ENCODE results near the gene RAB3C.
"Not testable (repeated sequence)": the region's sequence is repeated elsewhere in the genome, so short reads cannot be mapped to it uniquely, and the experiment has no call there.

RAB3C gene

DNA sequence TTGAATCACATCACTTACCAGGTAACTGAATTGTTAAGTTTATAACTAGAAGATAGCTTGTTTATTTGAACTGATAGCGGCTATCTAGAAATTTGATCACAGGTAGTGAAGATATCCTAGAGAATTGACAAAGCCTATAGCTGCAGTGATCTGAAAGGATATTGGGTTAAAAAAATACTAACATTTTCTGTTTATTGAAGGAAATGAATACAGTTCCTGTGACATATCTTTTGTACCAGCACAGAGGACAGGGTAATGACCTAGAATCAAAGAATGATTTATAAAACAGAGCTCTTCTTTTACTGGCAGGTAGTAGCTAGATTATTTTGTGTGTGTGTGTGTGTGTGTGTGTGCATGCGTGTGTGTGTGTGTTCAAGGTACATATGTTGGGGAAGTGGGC, 94.8 kb downstream of the RAB3C start:
- no peak for FAIRE-seq
- no peak for TF ChIP-seq POLR2A (IDR thresholded peaks at IDR 0.05; ENCODE audit: low read depth, low read length)

DNA sequence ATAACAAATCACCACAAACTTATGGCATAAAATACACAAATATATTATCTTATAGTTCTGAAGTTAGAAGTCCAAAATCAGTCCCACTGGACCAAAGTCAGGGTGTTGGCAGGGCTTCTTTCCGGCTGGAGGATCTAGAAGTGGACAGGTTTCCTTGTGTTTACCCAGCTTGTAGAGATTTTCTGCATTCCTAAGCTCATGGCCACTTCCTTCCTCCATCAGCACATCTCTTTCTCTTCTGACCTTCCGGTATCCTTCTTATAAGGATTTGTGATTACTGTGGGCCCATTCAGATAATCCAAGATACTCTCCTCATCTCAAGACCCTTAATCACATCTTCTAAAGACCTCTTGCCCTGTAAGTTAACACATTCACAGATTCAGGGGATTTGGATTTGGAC, 97.6 kb downstream of the RAB3C start:
- DNase-seq (ENCODE audit: insufficient read length, low spot score) (no peak), FAIRE-seq (no peak)
- no peak for TF ChIP-seq POLR2A (IDR thresholded peaks at IDR 0.05; ENCODE audit: low read depth, low read length)

More for the DNA sequence above, 94.8 kb downstream of the RAB3C start:
- DNase-seq (ENCODE audit: insufficient read length, low spot score): no peak

DNA sequence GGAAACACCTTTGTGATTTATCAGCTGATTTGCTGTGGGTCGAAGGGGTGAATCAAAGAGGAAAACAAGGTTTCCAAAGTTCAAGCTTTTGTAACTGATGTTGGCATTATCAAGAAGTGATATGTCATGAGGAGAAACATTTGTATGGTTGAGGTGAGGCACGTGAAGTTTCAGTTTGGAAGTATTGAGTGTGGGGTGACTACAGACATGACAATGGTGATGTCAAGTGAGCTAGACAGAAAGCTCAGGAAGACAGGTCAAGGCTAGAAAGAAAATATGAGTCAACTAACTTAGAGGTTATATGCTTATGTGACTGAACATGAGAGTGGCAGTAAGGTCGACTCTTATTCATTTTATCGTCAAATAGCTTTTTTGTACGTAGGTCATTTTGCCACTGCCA, 99.1 kb downstream of the RAB3C start:
- DNase-seq (ENCODE audit: insufficient read length, low spot score) (no peak), FAIRE-seq (no peak)
- no peak for TF ChIP-seq POLR2A (IDR thresholded peaks at IDR 0.05; ENCODE audit: low read depth, low read length)

DNA sequence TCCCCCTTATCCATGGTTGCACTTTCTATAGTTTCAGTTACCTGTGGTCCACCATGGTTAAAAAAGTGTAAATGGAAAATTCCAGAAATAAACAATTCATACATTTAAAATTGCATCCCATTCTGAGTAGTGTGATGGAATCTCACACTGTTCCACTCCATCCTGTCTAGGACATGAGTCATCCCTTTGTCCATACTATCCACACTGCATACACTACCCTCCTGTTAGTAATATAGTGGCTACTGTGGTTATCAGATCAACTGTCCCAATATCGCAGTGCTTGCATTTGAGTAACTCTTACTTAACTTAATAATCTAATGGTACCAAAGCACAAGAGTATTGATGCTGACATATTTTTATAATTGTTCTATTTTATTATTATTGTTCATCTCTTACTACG, 100.7 kb downstream of the RAB3C start:
- TF ChIP-seq POLR2A (IDR thresholded peaks at IDR 0.05; ENCODE audit: low read depth, low read length): no peak
- FAIRE-seq (no peak), DNase-seq (ENCODE audit: insufficient read length, low spot score) (no peak)

DNA sequence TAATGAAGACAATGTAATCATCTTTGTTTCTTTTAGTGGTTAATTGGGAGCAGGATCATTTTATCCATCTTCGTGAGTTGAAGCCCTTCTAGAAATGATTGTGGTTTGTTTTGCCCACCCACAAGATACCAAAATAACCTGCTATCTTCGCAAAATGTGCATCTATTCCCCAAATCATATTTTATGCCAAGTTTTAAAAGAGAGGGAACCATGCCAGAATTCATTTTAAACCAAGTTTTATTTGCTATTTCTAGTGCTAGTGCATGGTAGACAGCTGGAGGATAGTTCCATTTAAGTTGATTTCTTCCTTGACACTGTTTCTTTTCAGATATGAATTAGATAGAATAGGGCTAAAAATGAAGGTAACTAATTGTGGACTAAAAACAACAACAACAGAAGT, 104.2 kb downstream of the RAB3C start:
- DNase-seq (ENCODE audit: insufficient read length, low spot score): no peak
- no peak for TF ChIP-seq POLR2A (IDR thresholded peaks at IDR 0.05; ENCODE audit: low read depth, low read length)
- no peak for FAIRE-seq

DNA sequence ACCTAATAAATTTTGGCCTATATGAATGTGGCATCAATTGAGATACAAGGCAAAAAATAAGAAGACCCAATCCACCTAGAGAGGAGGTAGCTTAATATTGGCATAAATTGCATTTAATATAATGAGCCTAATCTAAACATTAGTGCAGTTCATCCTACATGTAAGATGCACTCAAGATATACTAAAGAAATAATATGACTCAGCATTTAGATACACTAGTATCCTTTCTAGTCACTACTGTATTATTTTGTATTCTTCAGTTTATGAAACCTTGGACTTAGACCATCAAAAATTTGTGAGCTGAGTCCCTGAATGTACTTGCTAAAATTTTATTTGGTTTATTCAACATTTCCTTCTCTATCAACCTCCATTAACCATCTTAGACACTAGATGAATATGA, 104.7 kb downstream of the RAB3C start:
- TF ChIP-seq POLR2A (IDR thresholded peaks at IDR 0.05; ENCODE audit: low read depth, low read length): no peak
- DNase-seq (ENCODE audit: insufficient read length, low spot score): no peak
- no peak for FAIRE-seq

DNA sequence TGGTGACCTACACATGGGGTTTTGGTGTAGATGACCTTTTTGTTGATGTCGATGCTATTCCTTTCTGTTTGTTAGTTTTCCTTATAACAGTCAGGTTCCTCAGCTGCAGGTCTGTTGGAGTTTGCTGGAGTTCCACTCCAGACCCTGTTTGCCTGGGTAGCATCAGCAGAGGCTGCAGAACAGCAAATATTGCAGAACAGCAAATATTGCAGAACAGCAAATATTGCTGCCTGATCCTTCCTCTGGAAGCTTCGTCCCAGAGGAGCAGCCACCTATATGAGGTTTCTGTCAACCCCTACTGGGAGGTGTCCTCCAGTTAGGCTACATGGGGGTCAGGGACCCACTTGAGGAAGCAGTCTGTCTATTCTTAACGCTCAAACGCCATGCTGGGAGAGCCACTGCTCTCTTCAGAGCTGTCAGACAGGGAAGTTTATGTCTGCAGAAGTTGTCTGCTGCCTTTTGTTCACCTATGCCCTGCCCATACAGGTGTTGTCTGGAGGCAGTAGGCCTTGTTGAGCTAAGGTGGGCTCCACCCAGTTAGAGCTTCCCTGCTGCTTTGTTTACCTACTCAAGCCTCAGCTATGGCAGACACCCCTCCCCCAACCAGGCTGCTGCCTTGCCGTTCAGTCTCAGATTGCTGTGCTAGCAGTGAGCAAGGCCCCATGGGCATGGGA, 116.3 kb downstream of the RAB3C start:
- DNase-seq (ENCODE audit: insufficient read length, low spot score); FAIRE-seq: not testable (repeated sequence)

DNA sequence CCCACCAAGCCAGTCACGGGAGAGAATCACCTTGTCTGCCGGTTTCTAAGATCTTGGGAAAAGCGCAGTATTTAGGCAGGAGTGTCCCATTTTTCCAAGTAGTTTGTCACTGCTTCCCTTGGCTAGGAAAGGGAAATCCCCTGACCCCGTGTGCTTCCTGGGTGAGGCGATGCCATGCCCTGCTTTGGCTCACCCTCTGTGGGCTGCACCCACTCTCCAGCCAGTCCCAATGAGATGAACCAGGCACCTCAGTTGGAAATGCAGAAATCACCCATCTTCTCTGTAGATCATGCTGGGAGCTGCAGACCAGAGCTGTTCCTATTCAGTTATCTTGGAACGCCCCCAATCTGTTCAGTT, 116.9 kb downstream of the RAB3C start:
- DNase-seq (ENCODE audit: insufficient read length, low spot score): no peak
- TF ChIP-seq POLR2A (IDR thresholded peaks at IDR 0.05; ENCODE audit: low read depth, low read length): no peak
- no peak for FAIRE-seq

DNA sequence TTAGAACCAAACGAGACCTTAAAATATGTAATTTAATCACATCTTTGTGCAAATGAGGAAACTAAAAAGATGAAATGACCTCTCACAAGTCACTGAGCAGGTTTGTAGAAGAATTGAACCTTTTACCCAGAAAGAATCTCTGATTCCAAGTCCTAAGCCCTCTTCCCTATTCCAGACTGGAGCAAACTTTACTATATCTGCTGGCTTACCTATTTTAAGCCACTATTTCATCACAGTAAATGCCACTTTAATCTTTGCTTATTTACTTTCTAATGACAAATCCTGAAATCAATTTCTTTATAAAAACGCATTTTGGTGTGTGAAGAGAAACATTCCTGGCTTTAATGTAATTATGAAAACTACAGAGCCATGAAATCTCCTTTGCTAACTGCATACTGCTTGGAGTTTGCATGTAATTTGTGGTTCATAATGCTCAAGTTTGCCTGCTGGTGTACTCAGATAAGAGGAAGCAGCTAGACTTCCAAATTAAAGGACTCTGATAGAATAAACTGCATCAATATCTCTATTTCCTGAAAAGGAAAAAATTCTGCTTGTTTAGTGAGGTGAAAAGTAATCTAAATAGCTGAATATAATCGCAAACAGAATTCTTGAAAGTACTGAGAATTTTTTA, 121.2 kb downstream of the RAB3C start:
- no peak for DNase-seq (ENCODE audit: insufficient read length, low spot score)
- no peak for TF ChIP-seq POLR2A (IDR thresholded peaks at IDR 0.05; ENCODE audit: low read depth, low read length)

DNA sequence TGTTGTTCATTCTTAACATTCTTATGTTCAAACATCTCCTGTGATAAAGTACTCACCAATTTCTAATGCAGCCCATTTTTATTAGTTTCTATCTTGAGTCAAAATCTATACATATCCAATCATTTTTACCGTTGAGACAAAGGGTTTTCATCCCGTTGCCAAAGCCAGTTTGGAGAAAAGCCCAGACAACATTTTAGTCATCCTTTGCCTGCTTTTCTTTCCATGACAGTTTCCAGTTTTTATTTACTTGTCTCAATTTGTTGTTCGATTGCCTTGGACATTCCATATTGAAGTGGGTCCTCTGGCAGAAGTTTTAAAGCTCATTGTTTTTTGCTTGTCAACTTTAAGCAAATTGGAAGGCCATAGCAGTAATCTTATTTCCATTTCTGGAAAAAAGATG, 123.9 kb downstream of the RAB3C start:
- DNase-seq (ENCODE audit: insufficient read length, low spot score): no peak
- no peak for FAIRE-seq
- TF ChIP-seq POLR2A (IDR thresholded peaks at IDR 0.05; ENCODE audit: low read depth, low read length): no peak

More for the DNA sequence above, 121.2 kb downstream of the RAB3C start:
- FAIRE-seq: no peak

DNA sequence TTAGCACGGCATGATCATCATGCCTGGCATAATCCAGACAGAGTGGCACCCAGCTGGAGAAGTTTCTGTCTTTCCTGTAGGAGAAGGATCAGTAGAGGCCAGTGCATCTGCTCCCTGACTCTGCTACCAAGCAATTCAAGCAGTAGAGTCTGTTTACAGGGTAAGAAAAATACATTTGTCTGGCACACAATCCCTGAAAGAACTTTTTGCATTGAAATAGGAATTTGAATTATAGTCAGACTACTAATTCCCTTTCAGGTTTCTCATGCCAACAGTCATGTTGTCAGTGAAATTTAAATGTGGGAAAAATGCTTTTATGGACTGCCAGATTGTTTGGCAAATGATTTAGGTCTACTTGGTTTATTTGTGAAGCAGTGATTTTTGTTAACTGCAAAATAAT, 125.6 kb downstream of the RAB3C start:
- no peak for FAIRE-seq
- no peak for TF ChIP-seq POLR2A (IDR thresholded peaks at IDR 0.05; ENCODE audit: low read depth, low read length)

DNA sequence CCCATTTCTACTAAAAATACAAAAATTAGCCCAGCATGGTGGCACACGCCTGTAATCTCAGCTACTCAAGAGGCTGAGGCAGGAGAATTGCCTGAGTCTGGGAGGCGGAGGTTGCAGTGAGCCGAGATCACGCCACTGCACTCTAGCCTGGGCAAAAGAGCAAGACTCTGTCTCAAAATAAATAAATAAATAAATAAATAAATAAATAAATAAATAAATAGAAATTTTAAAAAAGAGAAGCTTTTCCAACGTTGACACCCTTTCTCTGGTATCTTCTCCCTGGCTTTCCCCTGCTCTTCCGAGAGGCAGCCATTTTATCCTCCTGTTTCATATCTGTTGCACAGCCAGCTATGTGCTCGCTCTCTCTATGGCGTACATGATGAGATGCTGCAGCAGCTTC, 127.5 kb downstream of the RAB3C start:
- not testable (repeated sequence) for FAIRE-seq; DNase-seq (ENCODE audit: insufficient read length, low spot score)

More for the DNA sequence above, 125.6 kb downstream of the RAB3C start:
- DNase-seq (ENCODE audit: insufficient read length, low spot score): no peak

DNA sequence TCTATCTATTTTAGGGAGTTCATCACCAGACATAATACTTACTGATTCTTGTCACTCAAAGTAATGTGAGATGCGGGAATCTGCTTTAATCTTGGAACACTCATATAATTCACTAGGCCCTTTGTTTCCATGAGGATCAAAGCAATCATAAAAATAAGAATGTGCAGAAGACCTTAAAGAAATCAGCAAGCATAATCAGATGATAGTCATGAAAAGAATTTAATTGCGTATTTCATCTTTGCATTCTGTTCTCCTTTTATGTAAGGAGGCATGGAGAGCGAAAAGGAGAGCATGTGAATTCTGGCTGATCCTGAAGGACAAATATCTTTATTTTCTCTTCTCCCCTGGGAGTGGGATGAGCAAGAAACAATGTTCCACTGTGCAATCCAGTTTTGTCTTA, 128.0 kb downstream of the RAB3C start:
- no peak for FAIRE-seq

DNA sequence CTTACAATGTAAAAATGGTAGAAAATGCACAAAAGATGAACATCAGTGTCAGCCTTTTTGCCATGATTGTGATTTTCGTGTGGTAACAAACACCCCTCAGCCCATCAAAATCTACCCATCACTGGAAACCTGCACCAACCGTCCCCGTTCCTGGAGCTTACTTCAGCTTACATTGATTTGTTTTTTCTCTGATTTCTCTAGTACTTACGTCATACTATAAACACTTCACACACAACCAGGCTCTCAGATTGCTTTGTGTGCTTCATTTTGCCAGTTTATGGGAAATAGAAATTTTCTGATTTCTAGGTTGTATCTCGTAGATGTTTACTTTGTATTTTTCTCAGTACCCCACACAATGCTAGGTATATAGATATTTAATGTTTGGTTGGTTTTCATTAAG, 129.1 kb downstream of the RAB3C start:
- TF ChIP-seq POLR2A (IDR thresholded peaks at IDR 0.05; ENCODE audit: low read depth, low read length): no peak
- no peak for DNase-seq (ENCODE audit: insufficient read length, low spot score)
- no peak for FAIRE-seq

More for the DNA sequence above, 128.0 kb downstream of the RAB3C start:
- TF ChIP-seq POLR2A (IDR thresholded peaks at IDR 0.05; ENCODE audit: low read depth, low read length): no peak
- no peak for DNase-seq (ENCODE audit: insufficient read length, low spot score)

DNA sequence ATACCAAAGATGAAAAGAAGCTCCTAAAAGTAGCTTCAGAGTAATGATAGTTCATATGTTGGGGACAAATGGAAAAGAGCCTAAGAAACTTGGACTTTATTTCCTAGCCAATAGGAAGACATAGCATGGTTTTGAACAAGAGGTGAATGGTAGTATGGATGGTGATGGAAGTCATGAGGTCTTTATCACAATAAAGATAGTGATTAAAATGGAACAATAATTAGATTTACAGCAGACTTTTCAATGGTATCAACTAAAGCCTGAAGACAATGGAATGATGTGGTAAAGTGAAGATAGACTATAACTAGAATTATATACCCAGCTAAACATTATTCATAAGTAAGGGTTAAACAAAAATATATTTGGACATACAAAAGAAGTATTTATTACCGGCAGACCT, 131.2 kb downstream of the RAB3C start:
- DNase-seq (ENCODE audit: insufficient read length, low spot score) (no peak), FAIRE-seq (no peak)
- TF ChIP-seq POLR2A (IDR thresholded peaks at IDR 0.05; ENCODE audit: low read depth, low read length): no peak

Data from H54 (cell line).